SHP77 treated with DMSO at 0.1 percent for 48 hours (cell line): ENCODE measurements around the gene C1QTNF1.

Experiments
- DNase-seq: peaks from one replicate; lab custom pipeline; 2025; lab: John Stamatoyannopoulos, UW

C1QTNF1 gene

DNA sequence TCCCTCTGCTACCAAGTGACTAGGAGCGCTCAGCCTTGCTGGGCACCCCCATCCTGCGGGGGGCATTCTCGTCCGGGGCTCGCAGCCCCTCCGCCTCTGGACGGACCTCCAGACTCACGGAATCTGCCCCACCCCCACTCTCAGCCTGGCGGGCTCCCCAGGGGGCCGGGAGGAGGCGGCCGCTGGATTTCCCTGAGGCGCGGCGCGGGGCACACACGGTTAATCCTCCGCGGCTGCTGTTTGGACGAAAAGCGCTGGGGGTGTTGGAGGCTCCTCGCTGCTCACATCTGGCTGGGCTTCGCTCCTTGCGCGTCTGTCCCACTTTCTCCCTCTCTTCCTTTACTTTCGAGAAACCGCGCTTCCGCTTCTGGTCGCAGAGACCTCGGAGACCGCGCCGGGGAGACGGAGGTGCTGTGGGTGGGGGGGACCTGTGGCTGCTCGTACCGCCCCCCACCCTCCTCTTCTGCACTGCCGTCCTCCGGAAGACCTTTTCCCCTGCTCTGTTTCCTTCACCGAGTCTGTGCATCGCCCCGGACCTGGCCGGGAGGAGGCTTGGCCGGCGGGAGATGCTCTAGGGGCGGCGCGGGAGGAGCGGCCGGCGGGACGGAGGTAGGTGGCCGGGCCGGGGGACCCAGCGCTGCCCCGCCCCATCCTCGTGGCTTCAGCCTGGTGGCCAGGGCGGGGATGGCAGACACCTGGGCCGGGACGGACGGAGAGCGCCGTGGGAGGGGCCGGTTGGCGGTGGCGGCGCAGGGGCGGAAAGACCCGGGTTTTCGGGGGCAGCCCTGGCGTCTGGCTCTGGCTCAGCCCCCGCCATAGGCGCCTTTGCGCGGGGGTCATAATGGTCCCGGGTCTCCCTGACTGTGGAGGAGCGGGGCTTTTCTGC lies at the start of gene C1QTNF1:
Gene C1QTNF1 (plus strand): TSS at position 284 of the 886 bp plus-strand sequence. CDS start 19,800 bp downstream, outside the sequence.
- DNase-seq, result no peak

- DNase-seq, result no peak
These were observed 49.1 kb upstream of the C1QTNF1 start for GRCh38 chr17:78974635-78975591.

DNA sequence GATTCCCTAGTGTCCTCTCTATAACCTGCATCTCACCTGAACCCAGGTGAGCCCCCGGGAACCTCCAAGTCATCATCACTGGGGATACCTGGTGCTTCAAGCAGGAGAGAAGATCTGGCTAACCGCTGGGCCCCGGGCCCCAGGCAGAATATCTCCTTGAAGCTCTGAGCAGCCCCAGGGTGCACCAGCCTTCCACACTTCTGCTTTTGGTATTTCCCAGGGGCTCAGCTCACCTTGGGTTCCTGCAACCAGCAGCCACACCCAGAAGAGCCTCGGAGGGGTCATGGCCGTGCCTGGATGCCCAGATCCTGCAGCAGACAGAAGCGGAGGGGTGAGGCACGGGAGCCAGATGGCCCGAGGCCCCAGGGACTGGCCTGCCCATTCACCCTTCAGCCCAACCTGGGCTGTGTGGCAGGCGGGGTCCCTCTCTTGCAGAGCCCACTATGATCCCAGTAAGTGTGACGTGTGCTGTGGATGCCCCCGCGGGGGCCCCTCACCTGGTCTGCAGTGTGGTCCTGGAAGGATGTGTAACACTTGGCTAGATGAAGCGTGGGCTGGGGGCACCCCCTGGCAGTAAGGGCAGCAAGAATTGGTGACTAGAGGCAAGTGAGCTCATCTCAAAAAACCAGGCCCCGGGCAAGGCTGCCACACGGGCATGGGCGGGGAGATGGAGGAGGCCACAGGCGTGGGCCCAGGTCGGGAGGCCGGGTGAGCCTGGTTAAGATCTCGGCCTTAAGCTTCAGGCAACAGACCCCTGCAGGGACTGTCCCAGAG lies 46.9 kb upstream of the C1QTNF1 start:
- DNase-seq, result no peak

GRCh38 chr17:78977681-78977943 lies 46.4 kb upstream of the C1QTNF1 start:
- no peak for DNase-seq

DNA sequence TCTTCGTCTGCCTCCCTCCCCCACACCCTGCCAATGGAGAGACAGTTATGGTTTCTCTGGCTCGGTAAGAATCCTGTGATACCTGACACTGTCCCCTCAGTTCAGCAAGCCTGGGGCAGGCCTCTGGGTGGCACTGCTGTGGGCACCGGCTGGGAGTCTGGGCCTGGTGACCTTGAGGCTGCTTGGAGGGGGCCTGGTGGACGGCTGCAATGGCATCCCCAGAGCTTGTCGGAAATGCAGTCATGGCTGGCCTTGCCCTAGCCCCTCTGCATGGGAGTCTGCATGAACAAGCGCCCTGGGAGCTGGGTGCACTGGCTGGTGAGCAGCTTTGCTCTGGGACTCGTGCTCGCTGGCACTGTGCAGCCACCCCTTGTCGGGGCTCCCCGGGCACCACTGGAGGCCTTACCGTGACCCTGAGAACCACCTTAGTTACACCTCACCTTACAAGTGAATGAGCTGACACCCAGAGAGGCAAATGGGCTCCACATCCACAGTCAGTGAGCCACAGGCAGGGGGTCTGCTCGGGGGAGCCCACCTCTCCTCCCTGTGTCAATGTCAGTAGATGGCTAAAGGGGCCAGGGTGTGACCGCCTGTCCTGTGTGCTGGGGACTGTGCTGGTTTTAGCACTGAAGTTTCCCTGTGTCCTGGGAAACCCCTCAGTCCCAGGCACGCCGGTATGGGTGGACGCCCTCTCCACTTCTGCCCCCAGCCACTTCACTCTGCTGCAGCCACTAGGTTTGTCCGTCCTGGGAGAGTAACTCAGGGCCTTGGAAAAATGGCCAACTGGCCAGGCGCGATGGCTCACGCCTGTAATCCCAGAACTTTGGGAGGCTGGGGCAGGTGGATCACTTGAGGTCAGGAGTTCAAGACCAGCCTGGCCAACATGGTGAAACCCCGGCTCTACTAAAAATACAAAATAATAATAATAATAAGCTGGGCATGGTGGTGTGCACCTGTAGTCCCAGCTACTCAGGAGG lies 45.7 kb upstream of the C1QTNF1 start:
- DNase-seq, result no peak

- peak; percentile 98 for DNase-seq
These were observed 44.0 kb upstream of the C1QTNF1 start, which contains the start of gene LGALS3BP for GRCh38 chr17:78979780-78980623. LGALS3BP (minus strand) TSS chr17:78979923; CDS start chr17:78977191, 2,732 bp downstream.

- no peak for DNase-seq
These were observed 43.4 kb upstream of the C1QTNF1 start for GRCh38 chr17:78980624-78980972.

DNA sequence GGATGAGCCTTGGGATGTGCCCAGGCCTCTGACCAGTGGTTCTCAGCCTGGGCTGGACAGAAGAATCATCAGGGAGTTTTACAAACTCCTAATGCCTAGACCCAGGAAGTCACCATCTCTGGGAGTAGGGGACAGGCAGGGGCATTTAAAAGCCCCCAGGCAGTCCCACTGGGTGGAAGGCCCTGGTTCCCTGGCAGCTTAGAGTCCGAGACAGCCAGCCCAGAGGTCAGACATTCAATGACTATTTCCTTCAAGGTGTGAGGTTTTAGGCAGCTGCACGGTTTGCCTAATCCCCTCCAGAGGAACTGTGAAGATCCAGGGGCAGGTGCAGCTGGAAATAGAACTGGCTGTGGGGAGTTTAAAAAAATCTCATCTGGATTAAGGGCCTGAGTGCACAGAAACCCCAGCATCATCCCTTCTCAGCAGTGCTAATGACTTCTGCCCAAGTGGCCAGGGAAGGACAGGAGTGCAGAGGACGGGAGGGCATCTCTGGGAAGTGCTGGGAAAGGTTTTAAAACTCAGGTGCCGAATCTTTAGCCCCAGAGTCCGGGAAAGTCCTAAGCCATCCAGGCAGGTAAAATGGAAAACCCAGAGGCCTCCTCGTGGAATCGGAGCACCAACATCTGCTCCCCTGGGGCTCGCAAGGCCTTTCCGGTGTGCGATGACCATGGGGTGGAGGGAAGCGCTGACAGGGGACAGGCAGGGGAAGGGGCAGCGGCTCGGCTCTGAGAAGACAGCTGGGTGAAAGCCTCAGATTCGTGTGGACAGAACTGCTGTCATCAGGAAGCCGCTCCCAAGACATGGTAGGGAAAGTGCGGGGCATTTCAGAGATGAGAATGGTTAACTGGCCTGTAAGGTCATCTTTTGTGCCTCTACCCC lies 42.7 kb upstream of the C1QTNF1 start:
- DNase-seq, result no peak

- DNase-seq, result no peak
These were observed 38.6 kb upstream of the C1QTNF1 start for GRCh38 chr17:78985395-78985794.

DNA sequence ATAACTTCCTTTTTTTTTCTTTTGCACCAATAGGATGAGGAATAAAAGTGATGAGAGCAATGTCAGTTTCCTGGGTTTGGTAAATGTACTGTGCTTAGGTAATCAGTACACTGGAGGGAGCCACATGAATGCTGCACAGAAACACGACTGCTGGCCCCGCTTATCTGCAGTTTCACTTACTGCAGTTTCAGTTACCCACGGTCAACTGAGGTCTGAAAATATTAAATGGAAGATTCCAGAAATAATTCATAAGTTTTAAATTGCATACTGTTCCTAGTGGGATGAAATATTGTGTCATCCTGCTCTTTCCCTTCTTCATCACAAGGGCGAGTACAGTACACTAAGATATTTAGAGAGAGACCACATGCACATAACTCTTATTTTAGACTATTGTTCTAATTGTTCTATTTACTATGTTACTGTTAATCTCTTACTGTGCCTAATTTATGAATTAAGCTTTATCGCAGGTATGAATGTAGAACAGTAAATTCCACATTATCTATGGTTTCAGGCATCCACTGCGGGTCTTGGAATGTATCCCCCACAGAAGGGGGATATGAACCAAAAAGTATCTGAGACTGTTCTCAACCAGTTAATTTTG lies 37.8 kb upstream of the C1QTNF1 start:
- peak; percentile 79 for DNase-seq

- DNase-seq, result peak; percentile 87
These were observed 37.2 kb upstream of the C1QTNF1 start for GRCh38 chr17:78986649-78987328.

- DNase-seq, result no peak
These were observed 35.8 kb upstream of the C1QTNF1 start for GRCh38 chr17:78988152-78988551.

DNA sequence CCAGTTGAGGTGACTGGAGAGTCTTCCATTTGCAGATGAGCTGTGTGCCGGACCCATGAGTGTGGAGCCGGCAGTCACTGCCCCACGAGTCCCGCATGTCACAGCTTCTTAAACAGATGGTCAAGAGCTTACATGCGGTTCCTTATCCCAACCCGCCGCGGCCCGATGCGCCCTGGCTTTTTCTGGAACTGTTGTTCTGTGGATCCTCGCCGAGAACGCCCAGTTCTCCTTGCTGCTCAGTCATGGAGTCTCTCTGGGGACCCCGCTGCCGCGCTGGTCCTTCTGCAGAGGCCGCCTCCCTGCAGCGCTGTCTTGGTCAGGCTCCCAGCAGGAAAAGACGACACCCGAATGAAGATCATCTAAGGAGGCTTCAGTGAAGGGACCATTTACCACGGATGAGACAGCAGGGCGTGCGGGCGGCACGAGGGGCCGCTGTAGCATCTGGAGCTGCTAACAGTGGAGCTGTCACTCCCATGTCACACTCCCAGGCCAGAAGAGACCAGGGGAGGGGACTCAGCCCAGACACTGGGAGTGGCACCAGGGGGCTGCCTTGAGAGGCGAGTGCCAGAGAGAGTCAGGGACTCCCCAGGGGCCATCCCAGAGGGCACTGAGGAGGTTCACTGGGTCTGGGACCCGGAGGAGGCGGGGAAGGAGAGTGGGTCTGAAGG lies 33.5 kb upstream of the C1QTNF1 start:
- DNase-seq, result no peak

GRCh38 chr17:78991017-78991738 lies 32.8 kb upstream of the C1QTNF1 start:
- no peak for DNase-seq

DNA sequence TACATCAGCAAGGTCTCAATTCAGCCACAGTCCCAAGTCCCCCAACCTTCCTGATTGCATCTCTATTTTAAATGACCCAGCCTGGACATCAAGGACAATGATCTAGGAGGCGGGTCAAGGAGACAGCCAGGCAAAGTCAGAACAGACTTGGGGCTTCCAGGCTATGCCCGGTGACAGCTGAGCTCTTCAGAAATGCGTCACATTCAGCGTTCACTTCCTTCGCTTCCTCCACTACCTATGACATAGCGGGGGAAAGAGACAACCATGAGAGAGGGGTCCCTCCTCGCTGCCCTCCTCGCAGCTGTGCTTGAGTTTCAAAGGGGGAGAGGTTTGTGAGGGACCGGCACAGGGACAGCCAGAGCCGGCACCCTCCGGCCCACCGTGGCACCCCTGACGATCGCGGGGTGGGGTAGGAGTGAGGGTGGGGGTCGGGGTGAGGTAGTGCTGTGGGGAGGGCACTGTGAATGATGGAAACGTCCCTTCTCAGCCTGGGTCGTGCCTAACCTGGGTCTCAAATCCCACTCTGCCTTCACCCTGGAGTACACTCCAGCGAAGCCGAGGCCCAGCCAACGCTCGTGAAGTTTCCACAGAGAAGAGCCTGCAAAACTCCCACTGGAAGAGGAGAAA lies 31.9 kb upstream of the C1QTNF1 start:
- DNase-seq, result no peak

DNA sequence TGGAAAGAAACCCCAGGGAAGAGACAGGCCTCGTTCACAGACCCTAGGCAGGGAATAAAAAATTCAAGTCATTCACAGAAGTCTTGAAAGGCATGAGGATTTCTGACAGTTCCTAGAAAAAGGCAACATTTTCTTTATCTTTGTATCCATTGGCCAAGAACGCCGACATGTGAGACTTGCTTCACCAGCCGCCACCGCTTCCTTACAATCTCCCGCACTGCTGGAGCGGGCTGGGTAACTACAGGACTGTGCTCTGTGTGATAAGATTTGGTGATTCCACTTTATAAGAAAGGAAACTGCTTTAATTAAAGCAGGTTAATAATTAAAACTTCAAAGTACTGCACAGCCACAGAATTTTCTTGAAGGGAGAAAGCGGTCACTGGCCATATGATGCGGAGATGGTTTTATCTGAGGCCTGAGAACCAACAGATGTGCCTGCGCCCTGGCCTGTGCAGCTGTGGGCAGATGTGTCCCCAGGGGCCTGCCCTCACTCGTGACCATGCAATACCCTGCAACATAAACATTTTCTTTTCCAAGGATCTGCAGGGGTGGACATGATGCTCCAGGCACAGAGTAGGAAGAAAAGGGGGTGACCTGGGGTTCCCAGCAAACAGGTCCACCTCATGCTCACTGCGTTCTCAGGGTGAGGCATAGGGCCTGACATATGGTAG lies 31.3 kb upstream of the C1QTNF1 start:
- no peak for DNase-seq
